ENCODE data around the gene KIF4A. TPM values are rescaled to one million over a fixed set of nuclear protein-coding genes. Genes with fewer than 3 reads are reported as not detected.

Gene KIF4A
- total RNA-seq, 4 donors from 2014 or later: 0.11 to 0.71 (median 0.13) TPM; not detected in 1

DNA sequence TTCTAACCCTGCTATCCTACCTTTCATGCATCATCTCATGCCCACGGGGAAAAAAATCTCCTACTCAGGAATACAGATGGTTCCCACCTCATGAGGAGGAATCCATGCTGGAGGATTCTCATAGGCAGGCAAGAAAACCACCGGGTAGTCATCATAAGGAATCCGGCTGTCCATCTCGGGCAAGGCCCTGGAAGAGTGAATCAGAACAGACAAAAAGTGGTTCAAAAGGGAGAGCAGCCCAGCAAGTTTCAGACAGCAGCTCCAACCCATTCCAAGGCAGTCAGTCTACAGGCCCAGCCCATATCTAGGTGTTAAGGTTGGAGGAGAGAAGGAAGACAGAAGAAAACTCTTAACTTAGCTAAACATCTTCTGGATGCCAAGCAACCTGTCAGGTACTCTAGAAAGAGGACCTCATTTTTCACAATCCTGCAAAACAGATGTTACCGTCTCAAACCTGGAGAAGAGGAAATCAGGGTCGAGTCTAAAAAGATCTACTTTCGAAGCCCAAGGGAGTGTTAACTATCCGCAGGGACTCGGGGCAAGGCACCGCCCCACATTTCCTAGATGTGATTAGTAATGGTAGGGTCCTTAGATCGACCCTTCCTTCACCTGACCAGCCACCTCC lies 624 bp upstream of the KIF4A start:
- peak overlapping the region in 1 of 3 donors; percentile 24 for H3K27ac ChIP-seq
- no peaks in the 10 kb centered on the region for H3K9me3 ChIP-seq
- TF ChIP-seq POLR2A (IDR thresholded peaks at IDR 0.05) (no peak), CTCF (IDR thresholded peaks at IDR 0.05) (no peak)
- intact Hi-C loops (cut with DNase I): no loop called here
- no peaks in the 10 kb centered on the region for H3K27me3 ChIP-seq
- peak overlapping the region in 2 of 3 donors; percentile 23 to 37 for H3K4me3 ChIP-seq (replicated peaks in 1 of 3)
- peaks cover 0 to 7% of the 10 kb centered on the region in 2 donors for H3K4me1 ChIP-seq
- WGBS, 2 donors: 47 to 55% methylated on average over 5 to 6 of the region's 11 CpGs
- DNase-seq: no peak
- peaks cover 0 to 2% of the 10 kb centered on the region in 2 donors for H3K36me3 ChIP-seq

DNA sequence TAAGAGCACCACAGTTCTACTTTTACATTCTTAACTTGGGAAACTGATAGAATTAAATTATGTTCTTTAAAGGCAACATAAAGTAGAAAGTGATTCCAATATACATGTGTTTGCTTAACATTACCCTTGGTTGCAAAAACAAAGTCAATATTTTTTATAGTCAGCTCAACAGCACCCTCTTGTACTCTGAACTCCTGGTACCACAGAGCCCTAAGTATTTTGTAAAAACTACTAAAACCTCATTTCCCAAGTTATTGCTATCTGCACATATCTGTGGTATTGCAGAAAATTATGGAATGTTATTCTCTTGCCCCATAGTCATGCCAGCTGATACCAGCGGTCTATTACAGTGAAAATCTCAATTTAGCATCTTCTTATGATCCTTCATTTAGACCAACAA lies 2.9 kb downstream of the KIF4A start:
- no peaks in the 10 kb centered on the region for H3K9me3 ChIP-seq
- WGBS, 2 donors: 0% methylated on average over 1 of the region's 1 CpG
- H3K36me3 ChIP-seq: no peaks in the 10 kb centered on the region
- H3K27ac ChIP-seq: no peak overlapping the region
- H3K27me3 ChIP-seq: no peaks in the 10 kb centered on the region
- intact Hi-C loops (cut with DNase I): no loop called here
- peaks cover 0 to 7% of the 10 kb centered on the region in 2 donors for H3K4me1 ChIP-seq
- H3K4me3 ChIP-seq (replicated peaks in 1 of 3): no peak overlapping the region
- TF ChIP-seq POLR2A (IDR thresholded peaks at IDR 0.05): no peak
- no peak for TF ChIP-seq CTCF (IDR thresholded peaks at IDR 0.05)
- DNase-seq: no peak

- intact Hi-C loops (cut with DNase I): no loop called here
- TF ChIP-seq CTCF (IDR thresholded peaks at IDR 0.05): no peak
- TF ChIP-seq POLR2A (IDR thresholded peaks at IDR 0.05): no peak
- WGBS, 2 donors: 92 to 94% methylated on average over 5 of the region's 5 CpGs
- Histone ChIP-seq H3K4me1 (peaks cover 0 to 7% of the 10 kb centered on the region in 2 donors), H3K9me3 (no peaks in the 10 kb centered on the region), H3K27me3 (no peaks in the 10 kb centered on the region), H3K4me3 (replicated peaks in 1 of 3) (no peak overlapping the region), H3K36me3 (no peaks in the 10 kb centered on the region), H3K27ac (no peak overlapping the region)
- DNase-seq: no peak
These were observed 3.7 kb downstream of the KIF4A start for GRCh38 chrX:70293621-70294020.

GRCh38 chrX:70301716-70302115 lies 11.8 kb downstream of the KIF4A start:
- TF ChIP-seq CTCF (IDR thresholded peaks at IDR 0.05) (no peak), POLR2A (IDR thresholded peaks at IDR 0.05) (no peak)
- Histone ChIP-seq H3K36me3 (no peaks in the 10 kb centered on the region), H3K9me3 (no peaks in the 10 kb centered on the region), H3K27ac (no peak overlapping the region), H3K27me3 (no peaks in the 10 kb centered on the region), H3K4me3 (replicated peaks in 1 of 3) (no peak overlapping the region), H3K4me1 (no peaks in the 10 kb centered on the region)
- 44 to 85% methylated on average over 3 of the region's 3 CpGs for WGBS, 2 donors
- intact Hi-C loops (cut with DNase I): no loop called here
- DNase-seq: no peak

GRCh38 chrX:70313503-70313902 lies 23.6 kb downstream of the KIF4A start:
- intact Hi-C loops (cut with DNase I): no loop called here

More at GRCh38 chrX:70313503-70313902, 23.6 kb downstream of the KIF4A start:
- WGBS, 2 donors: 100% methylated on average over 1 of the region's 1 CpG
- Histone ChIP-seq H3K36me3 (no peaks in the 10 kb centered on the region), H3K27me3 (no peaks in the 10 kb centered on the region), H3K27ac (no peak overlapping the region), H3K4me1 (no peaks in the 10 kb centered on the region), H3K4me3 (replicated peaks in 1 of 3) (no peak overlapping the region), H3K9me3 (no peaks in the 10 kb centered on the region)
- no peak for TF ChIP-seq POLR2A (IDR thresholded peaks at IDR 0.05)
- TF ChIP-seq CTCF (IDR thresholded peaks at IDR 0.05): no peak
- DNase-seq: no peak
